B cell (primary cell): ENCODE results near the gene PRRC2C. TPM values are rescaled to one million over a fixed set of nuclear protein-coding genes. Genes with fewer than 3 reads are reported as not detected.

Source experiments
- ATAC-seq: fragments of 200-7000 bp; cut with Tn5 transposase; one replicate; pipeline ENCODE4 v1.10.0; 2021; ENCODE audit warnings: low read depth, mild to moderate bottlenecking, moderate number of reproducible peaks, moderate library complexity
- CTCF ChIA-PET: fragments of 350-600 bp; sonication (Branson Sonifier 250); formaldehyde crosslinking; loops from one replicate; lab custom pipeline; 2021; ENCODE audit warnings: antibody characterized with exemption, inconsistent platforms; lab: Charles Lee
- POLR2A ChIA-PET: fragments of 350-600 bp; sonication (Branson Sonifier 250); formaldehyde crosslinking; loops from one replicate; lab custom pipeline; 2021; ENCODE audit warnings: antibody characterized with exemption; lab: Charles Lee
- DNase-seq: peaks from one replicate; pipeline ENCODE4 v3.0.0; 2013
- H2AFZ ChIP-seq: 2 replicates; pipeline ENCODE4 v1.6.1; 2012; ENCODE audit warnings: mild to moderate bottlenecking, low read depth, low read length; ENCODE audit not compliant: insufficient read depth, poor library complexity, severe bottlenecking
- H3K27ac ChIP-seq, 2 donors: 1 replicate in 1 of 2; 2 replicates in 1 of 2; pipeline ENCODE4 v1.5.1; 2012 to 2013; ENCODE audit warnings: low read length in 2 of 2, mild to moderate bottlenecking in 2 of 2, moderate library complexity in 1 of 2
- H3K27me3 ChIP-seq, 4 experiments: fragments of 200-600 bp in 1 of 4; sonication (generic) in 1 of 4; replicated peaks in 1 of 4; 1 replicate in 2 of 4; 2 replicates in 2 of 4; pipeline versions ENCODE4 v1.6.1 to v1.7.0; 2013 to 2016; ENCODE audit warnings: low read length in 3 of 4, mild to moderate bottlenecking in 2 of 4, mixed read lengths in 1 of 4, moderate library complexity in 1 of 4; ENCODE audit not compliant: insufficient read depth in 4 of 4, control insufficient read depth in 3 of 4; ENCODE audit errors: control extremely low read depth in 1 of 4
- H3K36me3 ChIP-seq, 2 experiments: replicated peaks in 1 of 2; 1 replicate in 1 of 2; 2 replicates in 1 of 2; pipeline versions ENCODE4 v1.6.1 to v1.7.1; 2013; ENCODE audit warnings: low read length in 1 of 2; ENCODE audit not compliant: insufficient read depth in 2 of 2, control insufficient read depth in 1 of 2; ENCODE audit errors: control extremely low read depth in 1 of 2, extremely low read depth in 1 of 2
- H3K4me1 ChIP-seq, 2 donors: fragments of 200-600 bp in 1 of 2; sonication (generic) in 1 of 2; 1 replicate in 1 of 2; 2 replicates in 1 of 2; pipeline versions ENCODE4 v1.5.1 to v1.6.1; 2013 to 2017; ENCODE audit warnings: low read length in 2 of 2; ENCODE audit not compliant: control insufficient read depth in 2 of 2, insufficient read depth in 2 of 2
- H3K4me2 ChIP-seq: replicated peaks from 2 replicates; pipeline ENCODE3; 2012; ENCODE audit warnings: mild to moderate bottlenecking, low read depth, low read length; ENCODE audit not compliant: poor library complexity, severe bottlenecking
- H3K4me3 ChIP-seq, 5 experiments: fragments of 200-600 bp in 1 of 5; sonication (generic) in 1 of 5; 1 replicate in 3 of 5; 2 replicates in 2 of 5; pipeline versions ENCODE4 v1.5.1 to v1.7.0; 2011 to 2016; ENCODE audit warnings: low read length in 4 of 5, mild to moderate bottlenecking in 4 of 5, low read depth in 2 of 5, control low read depth in 1 of 5, moderate library complexity in 1 of 5; ENCODE audit not compliant: insufficient read depth in 1 of 5; ENCODE audit errors: control extremely low read depth in 1 of 5, extremely low read depth in 1 of 5
- H3K79me2 ChIP-seq: fragments of 200-600 bp; sonication (generic); one replicate; pipeline ENCODE4 v1.6.0; 2016; ENCODE audit warnings: low read length; ENCODE audit not compliant: control insufficient read depth, insufficient read depth
- H3K9ac ChIP-seq: fragments of 200-600 bp; sonication (generic); 2 replicates; pipeline ENCODE4 v1.6.1; 2017; ENCODE audit warnings: mild to moderate bottlenecking, low read length, moderate library complexity
- H3K9me3 ChIP-seq, 3 donors: one replicate each; pipeline versions ENCODE4 v1.6.1 to v1.7.1; 2013; ENCODE audit warnings: low read length in 2 of 3; ENCODE audit not compliant: control insufficient read depth in 2 of 3, insufficient read depth in 1 of 3; ENCODE audit errors: control extremely low read depth in 1 of 3
- H4K20me1 ChIP-seq: 2 replicates; pipeline ENCODE4 v1.6.0; 2012; ENCODE audit warnings: mild to moderate bottlenecking, low read length; ENCODE audit not compliant: insufficient read depth, control insufficient read depth, poor library complexity, severe bottlenecking
- H3K27ac Mint-ChIP-seq: one replicate; pipeline ENCODE4 v1.8.0; 2021; ENCODE audit warnings: mixed read lengths
- H3K27me3 Mint-ChIP-seq: one replicate; pipeline ENCODE4 v1.8.0; 2021; ENCODE audit warnings: mixed read lengths
- H3K4me1 Mint-ChIP-seq: one replicate; pipeline ENCODE4 v1.8.0; 2021; ENCODE audit warnings: mixed read lengths
- H3K4me3 Mint-ChIP-seq: one replicate; pipeline ENCODE4 v1.8.0; 2021; ENCODE audit warnings: mixed read lengths
- H3K9me3 Mint-ChIP-seq: one replicate; pipeline ENCODE4 v1.8.0; 2022; ENCODE audit warnings: mixed read lengths; ENCODE audit not compliant: insufficient read depth
- EZH2 ChIP-seq: IDR thresholded peaks from 2 replicates; pipeline ENCODE4 v1.6.1; 2012; ENCODE audit warnings: borderline replicate concordance, low read depth, mild to moderate bottlenecking, moderate library complexity, low read length; ENCODE audit not compliant: insufficient read depth, poor library complexity, severe bottlenecking
- WGBS: methylation state at CpG from one replicate; pipeline ENCODE4 v1.1.5; 2013; ENCODE audit warnings: missing lambda C conversion rate; ENCODE audit not compliant: insufficient coverage; 5-methylcytosine and 5-hydroxymethylcytosine counted together
- intact Hi-C: fragments of 100-400 bp; cut with micrococcal nuclease; formaldehyde crosslinking; loops from one replicate; pipeline ENCODE4 v1.10.0; 2022
- polyA plus RNA-seq: library from polyadenylated mRNA; depleted of rRNA; stranded (reverse); fragments of >200 nt; gene quantifications from 2 replicates; pipeline ENCODE4 v1.2.3, GENCODE V29; 2012
- total RNA-seq, 2 donors: library from RNA; stranded (reverse); fragments of 120-200 nt in 1 of 2; gene quantifications; 1 replicate in 1 of 2; 2 replicates in 1 of 2; pipeline versions ENCODE4 v1.2.3 to v1.2.4, GENCODE V29; 2013 to 2022
- TF ChIP-seq, protein P1 (sequence below): fragments of 200-600 bp; IDR thresholded peaks from one replicate; pipeline ENCODE4 v1.8.0; 2022; ENCODE audit warnings: antibody characterized with exemption, mild to moderate bottlenecking

PRRC2C gene
- total and polyA plus RNA-seq, 2 donors (not counting 1 experiment from before 2014, with no cell fraction given) = 65.4 to 305 TPM

DNA sequence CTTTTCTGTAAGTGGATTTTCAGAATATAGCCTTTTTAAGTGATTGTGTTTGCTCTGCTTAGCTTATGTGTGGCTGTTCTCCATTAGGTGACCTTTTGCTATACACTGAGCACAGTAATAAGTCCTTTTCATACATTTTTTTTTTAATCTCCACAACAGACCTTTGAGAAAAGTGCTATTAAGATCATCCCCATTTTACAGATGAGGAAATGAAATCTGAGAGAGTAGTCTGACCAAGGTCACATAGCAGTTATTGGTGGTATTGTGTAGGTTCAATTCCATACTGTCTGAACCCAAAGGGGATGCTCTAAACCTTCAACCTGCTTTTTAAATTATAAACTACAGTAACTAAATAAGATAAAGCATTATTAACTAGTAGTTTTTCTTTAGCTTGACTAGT lies 1.7 kb downstream of the PRRC2C start:
- Histone ChIP-seq H3K27me3 (no peaks in the 10 kb centered on the region), H3K4me3 (peak overlapping the region in 4 of 5 experiments; percentile 98 to 100 (median 100)), H4K20me1 (peaks cover 57% of the 10 kb centered on the region), H3K27ac (peak overlapping the region; percentile 99 to 100), H3K9me3 (no peaks in the 10 kb centered on the region), H3K9ac (peak overlapping the region; percentile 100), H3K36me3 (peaks cover 2 to 11% of the 10 kb centered on the region in 2 experiments), H3K4me1 (peaks cover 25 to 48% of the 10 kb centered on the region in 2 donors), H3K79me2 (peaks cover 73% of the 10 kb centered on the region), H3K4me2 (peak overlapping the region; percentile 93), H2AFZ (no peak overlapping the region)
- Mint-ChIP-seq H3K9me3 (no peaks in the 10 kb centered on the region), H3K4me3 (peak overlapping the region; percentile 93), H3K27me3 (no peaks in the 10 kb centered on the region), H3K27ac (peak overlapping the region; percentile 94), H3K4me1 (peaks cover 56% of the 10 kb centered on the region)
- no peak for DNase-seq
- POLR2A ChIA-PET = no interaction called here
- no peak for ATAC-seq
- CTCF ChIA-PET = interaction anchor here (1.2 kb wide), 1 partner anchor 21 kb away, joined by 3 read pairs; no protein-coding TSS in a partner anchor
- no peak for TF ChIP-seq EZH2
- TF ChIP-seq, protein P1, sequence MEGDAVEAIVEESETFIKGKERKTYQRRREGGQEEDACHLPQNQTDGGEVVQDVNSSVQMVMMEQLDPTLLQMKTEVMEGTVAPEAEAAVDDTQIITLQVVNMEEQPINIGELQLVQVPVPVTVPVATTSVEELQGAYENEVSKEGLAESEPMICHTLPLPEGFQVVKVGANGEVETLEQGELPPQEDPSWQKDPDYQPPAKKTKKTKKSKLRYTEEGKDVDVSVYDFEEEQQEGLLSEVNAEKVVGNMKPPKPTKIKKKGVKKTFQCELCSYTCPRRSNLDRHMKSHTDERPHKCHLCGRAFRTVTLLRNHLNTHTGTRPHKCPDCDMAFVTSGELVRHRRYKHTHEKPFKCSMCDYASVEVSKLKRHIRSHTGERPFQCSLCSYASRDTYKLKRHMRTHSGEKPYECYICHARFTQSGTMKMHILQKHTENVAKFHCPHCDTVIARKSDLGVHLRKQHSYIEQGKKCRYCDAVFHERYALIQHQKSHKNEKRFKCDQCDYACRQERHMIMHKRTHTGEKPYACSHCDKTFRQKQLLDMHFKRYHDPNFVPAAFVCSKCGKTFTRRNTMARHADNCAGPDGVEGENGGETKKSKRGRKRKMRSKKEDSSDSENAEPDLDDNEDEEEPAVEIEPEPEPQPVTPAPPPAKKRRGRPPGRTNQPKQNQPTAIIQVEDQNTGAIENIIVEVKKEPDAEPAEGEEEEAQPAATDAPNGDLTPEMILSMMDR = no peak
- intact Hi-C loops = loop anchor here (2.0 to 10.0 kb wide), 7 partner anchors 22 to 2000 kb away; partner anchors contain the start of genes FMO4, GORAB, METTL18 and SLC19A2

DNA sequence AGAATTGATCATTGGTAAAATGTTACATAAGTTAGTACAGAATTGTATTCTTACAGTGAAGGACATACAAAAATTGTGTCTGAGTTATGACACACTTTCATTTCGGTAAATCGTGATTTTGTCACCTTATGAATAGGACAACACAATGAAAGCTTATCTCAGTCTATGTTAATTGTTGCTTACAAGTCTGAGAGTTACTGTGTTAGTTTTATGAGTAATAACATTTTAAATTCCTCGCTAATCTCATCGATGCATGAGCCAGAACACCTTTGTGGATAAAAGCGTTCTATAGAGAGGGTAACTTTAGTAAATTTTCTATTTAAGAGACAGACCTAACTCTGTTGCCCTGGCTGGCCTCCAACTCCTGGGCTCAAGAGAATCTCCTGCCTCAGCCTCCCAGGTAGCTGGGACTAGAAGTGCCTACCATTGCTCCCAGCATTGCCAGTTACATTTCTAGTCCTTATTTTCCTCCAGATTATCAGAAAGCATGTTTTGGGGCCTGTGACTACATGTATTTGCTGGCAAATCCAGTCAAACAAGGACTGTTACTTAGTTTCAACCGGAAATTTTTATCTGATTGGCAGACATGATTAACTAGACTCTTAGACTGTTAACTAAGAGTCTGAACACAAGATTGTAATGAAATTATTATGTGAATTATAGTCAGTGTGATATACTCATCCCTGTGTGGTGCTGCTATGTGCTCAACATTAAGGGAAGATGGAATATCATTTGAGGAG lies 3.0 kb downstream of the PRRC2C start:
- H3K4me2 ChIP-seq = peak overlapping the region; percentile 93
- H3K79me2 ChIP-seq = peaks cover 86% of the 10 kb centered on the region
- H3K4me3 Mint-ChIP-seq = peak overlapping the region; percentile 73
- WGBS = no CpG with 5 or more reads among the region's 6 CpGs
- no peaks in the 10 kb centered on the region for H3K9me3 Mint-ChIP-seq
- ChIA-PET POLR2A (interaction anchor here (0.7 kb wide), 1 partner anchor 9 kb away, joined by 5 read pairs; no protein-coding TSS in a partner anchor), CTCF (no interaction called here)
- H3K4me1 ChIP-seq = peaks cover 36 to 51% of the 10 kb centered on the region in 2 donors
- no peak for DNase-seq
- TF ChIP-seq EZH2 = no peak
- TF ChIP-seq, protein P1 = no peak
- peaks cover 70% of the 10 kb centered on the region for H4K20me1 ChIP-seq
- H3K27me3 Mint-ChIP-seq = no peaks in the 10 kb centered on the region
- H3K27ac ChIP-seq = peak overlapping the region in 1 of 2 donors; percentile 59
- intact Hi-C loops = loop anchor here (5.0 to 10.0 kb wide), 6 partner anchors 176 to 2001 kb away; partner anchors contain the start of genes FMO4, GORAB, METTL18 and SLC19A2
- no peak overlapping the region for H2AFZ ChIP-seq
- H3K27me3 ChIP-seq = no peaks in the 10 kb centered on the region
- no peak for ATAC-seq
- H3K9me3 ChIP-seq = no peaks in the 10 kb centered on the region
- H3K4me3 ChIP-seq = no peak overlapping the region
- H3K27ac Mint-ChIP-seq = peak overlapping the region; percentile 50
- peaks cover 64% of the 10 kb centered on the region for H3K4me1 Mint-ChIP-seq
- H3K9ac ChIP-seq = no peak overlapping the region
- peaks cover 5 to 13% of the 10 kb centered on the region in 2 experiments for H3K36me3 ChIP-seq
